H9 (cell line): ENCODE results near the gene FRRS1L. TPM values are rescaled to one million over a fixed set of nuclear protein-coding genes. Genes with fewer than 3 reads are reported as not detected.

Source experiments
- DNase-seq: peaks from one replicate; pipeline ENCODE4 v3.0.0-alpha.2; 2017
- H2AFZ ChIP-seq: one replicate; pipeline ENCODE4 v1.6.1; 2013; ENCODE audit warnings: mild to moderate bottlenecking, low read length, control low read depth, moderate library complexity
- H2AK5ac ChIP-seq: 2 replicates; pipeline ENCODE4 v1.6.1; 2013; ENCODE audit warnings: low read length, control low read depth, mixed read lengths; ENCODE audit not compliant: insufficient read length
- H2BK120ac ChIP-seq: one replicate; pipeline ENCODE4 v1.6.1; 2013; ENCODE audit warnings: low read depth, mild to moderate bottlenecking, low read length, control low read depth, inconsistent platforms; ENCODE audit not compliant: poor library complexity, severe bottlenecking
- H2BK12ac ChIP-seq: 2 replicates; pipeline ENCODE4 v1.6.1; 2013; ENCODE audit warnings: low read length, control low read depth, mixed read lengths, low read depth; ENCODE audit not compliant: insufficient read length
- H2BK15ac ChIP-seq: 2 replicates; pipeline ENCODE4 v1.6.1; 2013; ENCODE audit warnings: low read depth, low read length, control low read depth
- H2BK20ac ChIP-seq: one replicate; pipeline ENCODE4 v1.6.1; 2013; ENCODE audit warnings: low read depth, mild to moderate bottlenecking, low read length, control low read depth, inconsistent platforms; ENCODE audit not compliant: poor library complexity, severe bottlenecking
- H2BK5ac ChIP-seq: 2 replicates; pipeline ENCODE4 v1.6.1; 2013; ENCODE audit warnings: low read length, control low read depth, mixed read lengths; ENCODE audit not compliant: insufficient read length
- H3K14ac ChIP-seq: 2 replicates; pipeline ENCODE4 v1.6.1; 2013; ENCODE audit warnings: low read length, control low read depth; ENCODE audit not compliant: insufficient read depth
- H3K18ac ChIP-seq: 2 replicates; pipeline ENCODE4 v1.6.1; 2013; ENCODE audit warnings: low read depth, mild to moderate bottlenecking, mixed read lengths, low read length, control low read depth; ENCODE audit not compliant: insufficient read length
- H3K23ac ChIP-seq: 2 replicates; pipeline ENCODE4 v1.6.1; 2013; ENCODE audit warnings: low read length, control low read depth, mixed read lengths, low read depth; ENCODE audit not compliant: insufficient read length
- H3K23me2 ChIP-seq: 2 replicates; pipeline ENCODE4 v1.6.1; 2013; ENCODE audit warnings: low read depth, mild to moderate bottlenecking, mixed read lengths, low read length, control low read depth; ENCODE audit not compliant: insufficient read length, poor library complexity, severe bottlenecking
- H3K27ac ChIP-seq: 2 replicates; pipeline ENCODE4 v1.5.1; 2013; ENCODE audit warnings: low read length, control low read depth, mixed read lengths, low read depth; ENCODE audit not compliant: insufficient read length
- H3K27me3 ChIP-seq: 2 replicates; pipeline ENCODE4 v1.6.1; 2013; ENCODE audit warnings: low read length, control low read depth, inconsistent platforms; ENCODE audit not compliant: insufficient read depth
- H3K4ac ChIP-seq: 2 replicates; pipeline ENCODE4 v1.6.1; 2013; ENCODE audit warnings: low read depth, mild to moderate bottlenecking, control low read depth, inconsistent platforms, low read length, moderate library complexity
- H3K4me1 ChIP-seq: 2 replicates; pipeline ENCODE4 v1.6.1; 2013; ENCODE audit warnings: low read length, control low read depth, inconsistent platforms; ENCODE audit not compliant: insufficient read depth
- H3K4me2 ChIP-seq: 2 replicates; pipeline ENCODE4 v1.6.1; 2013; ENCODE audit warnings: low read length, control low read depth, mixed read lengths; ENCODE audit not compliant: insufficient read length, insufficient read depth
- H3K56ac ChIP-seq: 2 replicates; pipeline ENCODE4 v1.6.1; 2013; ENCODE audit warnings: low read depth, mild to moderate bottlenecking, mixed read lengths, low read length, control low read depth; ENCODE audit not compliant: insufficient read length
- H3K79me1 ChIP-seq: 2 replicates; pipeline ENCODE4 v1.6.1; 2013; ENCODE audit warnings: low read depth, mild to moderate bottlenecking, moderate library complexity, low read length, control low read depth, inconsistent platforms; ENCODE audit not compliant: insufficient read depth, poor library complexity, severe bottlenecking
- H3K79me2 ChIP-seq: 2 replicates; pipeline ENCODE4 v1.6.1; 2013; ENCODE audit warnings: low read length, control low read depth, inconsistent platforms; ENCODE audit not compliant: insufficient read depth
- H3K9ac ChIP-seq: 2 replicates; pipeline ENCODE4 v1.6.1; 2013; ENCODE audit warnings: low read length, control low read depth, mixed read lengths; ENCODE audit not compliant: insufficient read length; ENCODE audit errors: extremely low read depth
- H3K9me3 ChIP-seq: one replicate; pipeline ENCODE4 v1.6.1; 2013; ENCODE audit warnings: low read depth, low read length, inconsistent platforms; ENCODE audit not compliant: control insufficient read depth
- H3T11ph ChIP-seq: one replicate; pipeline ENCODE4 v1.6.1; 2013; ENCODE audit warnings: mild to moderate bottlenecking, low read length, control low read depth, inconsistent platforms
- H4K20me1 ChIP-seq: one replicate; pipeline ENCODE4 v1.6.1; 2013; ENCODE audit not compliant: control insufficient read depth, insufficient read length, insufficient read depth
- H4K5ac ChIP-seq: 2 replicates; pipeline ENCODE4 v1.6.1; 2013; ENCODE audit warnings: low read depth, mild to moderate bottlenecking, mixed read lengths, low read length, control low read depth; ENCODE audit not compliant: insufficient read length
- H4K8ac ChIP-seq: replicated peaks from 2 replicates; pipeline ENCODE4 v1.6.1; 2013; ENCODE audit warnings: low read length, control low read depth, mixed read lengths, low read depth; ENCODE audit not compliant: insufficient read length
- H4K91ac ChIP-seq: 2 replicates; pipeline ENCODE4 v1.6.1; 2013; ENCODE audit warnings: low read depth, mild to moderate bottlenecking, moderate library complexity, mixed read lengths, low read length, control low read depth; ENCODE audit not compliant: insufficient read length
- H3K27ac Mint-ChIP-seq, 3 experiments: 2 replicates in 2 of 3; 3 replicates in 1 of 3; pipeline ENCODE4 v1.8.0; 2020 to 2021; ENCODE audit warnings: mixed read lengths in 3 of 3, mild to moderate bottlenecking in 1 of 3, moderate library complexity in 1 of 3
- H3K27me3 Mint-ChIP-seq: 2 replicates; pipeline ENCODE4 v1.8.0; 2021; ENCODE audit warnings: low read depth, mild to moderate bottlenecking, moderate library complexity, mixed read lengths
- H3K36me3 Mint-ChIP-seq, 3 experiments: 2 replicates in 2 of 3; 3 replicates in 1 of 3; pipeline ENCODE4 v1.8.0; 2020 to 2021; ENCODE audit warnings: low read depth in 3 of 3, mixed read lengths in 3 of 3; ENCODE audit not compliant: insufficient read depth in 1 of 3
- H3K4me1 Mint-ChIP-seq, 2 experiments: 2 replicates each; pipeline ENCODE4 v1.8.0; 2020; ENCODE audit warnings: mixed read lengths in 2 of 2
- H3K4me3 Mint-ChIP-seq, 2 experiments: 2 replicates in 1 of 2; 3 replicates in 1 of 2; pipeline ENCODE4 v1.8.0; 2020 to 2021; ENCODE audit warnings: mild to moderate bottlenecking in 2 of 2, mixed read lengths in 2 of 2, moderate library complexity in 1 of 2
- H3K9me3 Mint-ChIP-seq, 2 experiments: 2 replicates in 1 of 2; 3 replicates in 1 of 2; pipeline ENCODE4 v1.8.0; 2020; ENCODE audit warnings: mild to moderate bottlenecking in 2 of 2, mixed read lengths in 2 of 2, moderate library complexity in 1 of 2
- CTCF ChIP-seq: fragments of 200-600 bp; sonication (generic); conservative IDR thresholded peaks from 3 replicates; pipeline ENCODE4 v1.8.0; 2021; ENCODE audit warnings: antibody characterized with exemption, mild to moderate bottlenecking
- total RNA-seq: library from RNA; stranded (reverse); gene quantifications from 2 replicates; pipeline ENCODE4 v1.2.1, GENCODE V29; 2021

Gene FRRS1L
- total RNA-seq, 1 experiment from 2014 or later = 3.3 TPM

DNA sequence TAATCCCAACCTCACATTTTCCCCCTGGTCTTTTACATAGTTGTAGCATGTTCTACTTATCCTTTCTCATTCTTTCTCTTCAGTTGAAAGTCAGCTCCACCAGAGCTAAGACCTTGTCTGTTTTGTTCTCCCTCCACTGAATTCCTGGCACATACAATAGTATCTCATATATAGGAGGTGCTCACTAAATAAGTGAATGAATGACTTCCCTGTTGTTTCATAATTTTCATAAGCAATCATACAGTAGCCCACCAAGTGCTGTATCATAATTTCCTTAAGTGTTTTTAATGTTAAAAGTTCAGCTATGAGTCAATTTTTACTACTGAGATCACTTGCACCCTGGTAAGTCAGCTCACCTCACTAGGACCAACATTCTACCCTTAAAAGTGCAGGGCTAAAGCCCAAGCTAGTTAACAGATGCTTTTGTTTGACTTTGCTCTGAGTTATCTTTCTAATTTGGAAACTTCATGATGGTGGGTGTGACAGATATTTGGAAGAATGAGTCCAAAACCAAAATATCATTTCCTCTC lies 74.9 kb downstream of the FRRS1L start:
- Mint-ChIP-seq H3K9me3 (no peaks in the 10 kb centered on the region), H3K27me3 (no peaks in the 10 kb centered on the region), H3K4me3 (no peak overlapping the region), H3K36me3 (peaks cover 14 to 60% (median 60%) of the 10 kb centered on the region in 3 experiments; a peak in 6 of 7 replicates), H3K27ac (no peak overlapping the region; a peak in 1 of 7 replicates), H3K4me1 (peaks cover 3% of the 10 kb centered on the region in 2 experiments; a peak in 2 of 4 replicates)
- no peak for DNase-seq
- H2AK5ac ChIP-seq = no peak overlapping the region
- no peak overlapping the region for H3K14ac ChIP-seq
- no peak overlapping the region for H3K56ac ChIP-seq
- no peaks in the 10 kb centered on the region for H3K4me1 ChIP-seq
- no peaks in the 10 kb centered on the region for H3K9me3 ChIP-seq
- no peak overlapping the region for H2BK15ac ChIP-seq
- no peak overlapping the region for H4K91ac ChIP-seq
- H3K23me2 ChIP-seq = no peaks in the 10 kb centered on the region
- peaks cover 6% of the 10 kb centered on the region for H3K79me1 ChIP-seq
- H3T11ph ChIP-seq = no peak overlapping the region
- TF ChIP-seq CTCF = no peak
- no peak overlapping the region for H3K23ac ChIP-seq
- H2AFZ ChIP-seq = no peak overlapping the region
- H3K27ac ChIP-seq = no peak overlapping the region
- H3K4me2 ChIP-seq = no peak overlapping the region
- H3K27me3 ChIP-seq = no peaks in the 10 kb centered on the region
- H2BK20ac ChIP-seq = no peak overlapping the region
- no peak overlapping the region for H4K8ac ChIP-seq
- no peak overlapping the region for H2BK5ac ChIP-seq
- no peak overlapping the region for H3K18ac ChIP-seq
- peaks cover 10% of the 10 kb centered on the region; the same call in 1 of the 2 replicates for H3K79me2 ChIP-seq
- no peak overlapping the region for H3K4ac ChIP-seq
- H3K9ac ChIP-seq = no peak overlapping the region
- H2BK120ac ChIP-seq = no peak overlapping the region
- peaks cover 5% of the 10 kb centered on the region for H4K20me1 ChIP-seq
- H4K5ac ChIP-seq = no peak overlapping the region
- no peak overlapping the region for H2BK12ac ChIP-seq
